SK-N-SH (cell line): ENCODE data around the gene CRCP. TPM values are rescaled to one million over a fixed set of nuclear protein-coding genes. Genes with fewer than 3 reads are reported as not detected.

Experiments
- CTCF ChIA-PET: fragments of 300-600, 350-600 bp; formaldehyde crosslinking; extraction: SDS; loops from one replicate; lab custom pipeline; 2021; lab: Yijun Ruan, JAX
- POLR2A ChIA-PET: fragments of 350-600 bp; sonication (Branson Sonifier 250); formaldehyde crosslinking; extraction: SDS; loops from one replicate; lab custom pipeline; 2020; ENCODE audit warnings: antibody characterized with exemption, inconsistent platforms; lab: Yijun Ruan, JAX
- DNase-seq: peaks from one replicate; pipeline ENCODE4 v3.0.0; 2012
- H2AFZ ChIP-seq: fragments of 200-600 bp; sonication (generic); 2 replicates; pipeline ENCODE4 v1.8.1; 2016; ENCODE audit warnings: antibody characterized with exemption, mild to moderate bottlenecking, low read depth
- H3F3A ChIP-seq: fragments of 200-600 bp; sonication (generic); replicated peaks from 2 replicates; pipeline ENCODE3; 2016; ENCODE audit warnings: antibody characterized with exemption, mild to moderate bottlenecking; ENCODE audit not compliant: insufficient read depth
- H3K27ac ChIP-seq, 2 experiments: fragments of 200-500 bp in 1 of 2; fragments of 200-600 bp in 1 of 2; sonication (Bioruptor generic) in 1 of 2; sonication (generic), shearing (Covaris generic) in 1 of 2; 2 replicates each; pipeline versions ENCODE4 v1.5.1 to v1.6.1; 2014 to 2016; ENCODE audit warnings: low read depth in 2 of 2, inconsistent platforms in 1 of 2, low read length in 1 of 2, mild to moderate bottlenecking in 1 of 2, mixed read lengths in 1 of 2
- H3K27me3 ChIP-seq: fragments of 200-600 bp; sonication (generic), shearing (Covaris generic); 2 replicates; pipeline ENCODE4 v1.6.1; 2016; ENCODE audit warnings: mixed run types; ENCODE audit not compliant: insufficient read depth
- H3K36me3 ChIP-seq, 2 experiments: fragments of 200-500 bp in 1 of 2; fragments of 200-600 bp in 1 of 2; sonication (Bioruptor generic) in 1 of 2; sonication (generic) in 1 of 2; replicated peaks in 1 of 2; 2 replicates each; pipeline versions ENCODE3 to v1.5.1; 2014 to 2016; ENCODE audit warnings: low read length in 1 of 2, mild to moderate bottlenecking in 1 of 2; ENCODE audit not compliant: insufficient read depth in 2 of 2, control insufficient read depth in 1 of 2
- H3K4me1 ChIP-seq, 2 experiments: fragments of 200-500 bp in 1 of 2; fragments of 200-600 bp in 1 of 2; sonication (Bioruptor generic) in 1 of 2; sonication (generic), shearing (Covaris generic) in 1 of 2; 2 replicates each; pipeline versions ENCODE4 v1.5.1 to v1.6.1; 2014 to 2016; ENCODE audit warnings: low read depth in 1 of 2, low read length in 1 of 2, mixed run types in 1 of 2; ENCODE audit not compliant: insufficient read depth in 2 of 2, control insufficient read depth in 1 of 2
- H3K4me2 ChIP-seq: fragments of 200-600 bp; sonication (generic), shearing (Covaris generic); 2 replicates; pipeline ENCODE4 v1.6.1; 2017; ENCODE audit warnings: mixed run types
- H3K4me3 ChIP-seq, 2 experiments: fragments of 200-500 bp in 1 of 2; fragments of 200-600 bp in 1 of 2; sonication (Bioruptor generic) in 1 of 2; sonication (generic), shearing (Covaris generic) in 1 of 2; 2 replicates each; pipeline versions ENCODE4 v1.5.1 to v1.8.1; 2014 to 2016; ENCODE audit warnings: low read depth in 2 of 2, inconsistent platforms in 1 of 2, low read length in 1 of 2, mild to moderate bottlenecking in 1 of 2, mixed read lengths in 1 of 2, moderate library complexity in 1 of 2
- H3K79me2 ChIP-seq: fragments of 200-600 bp; sonication (generic); 2 replicates; pipeline ENCODE4 v1.8.1; 2017; ENCODE audit warnings: mild to moderate bottlenecking; ENCODE audit not compliant: insufficient read depth
- H3K9ac ChIP-seq: fragments of 200-600 bp; sonication (generic); 2 replicates; pipeline ENCODE4 v1.6.1; 2017; ENCODE audit warnings: mixed run types
- H3K9me2 ChIP-seq: fragments of 200-600 bp; sonication (generic); 2 replicates; pipeline ENCODE4 v1.6.1; 2017; ENCODE audit warnings: mixed run types
- H3K9me3 ChIP-seq: fragments of 200-600 bp; sonication (generic); 2 replicates; pipeline ENCODE4 v1.6.1; 2017; ENCODE audit warnings: mixed run types, mild to moderate bottlenecking, moderate library complexity
- H4K20me1 ChIP-seq: fragments of 200-600 bp; sonication (generic); 2 replicates; pipeline ENCODE4 v1.6.1; 2017; ENCODE audit warnings: mild to moderate bottlenecking, mixed run types; ENCODE audit not compliant: insufficient read depth
- CHD2 ChIP-seq: fragments of 150-350 bp; IDR thresholded peaks from 2 replicates; pipeline ENCODE4 v1.6.1; 2018; ENCODE audit warnings: low read length; ENCODE audit not compliant: partially characterized antibody
- EZH2phosphoT487 ChIP-seq: fragments of 200-600 bp; sonication (generic); IDR thresholded peaks from 2 replicates; pipeline ENCODE4 v1.6.1; 2017; ENCODE audit warnings: low read depth, mixed run types, mild to moderate bottlenecking, antibody characterized with exemption, moderate library complexity, borderline replicate concordance
- FOXJ3 ChIP-seq: sonication (generic); formaldehyde crosslinking; IDR thresholded peaks from 2 replicates; pipeline ENCODE4 v1.5.1; 2020; ENCODE audit warnings: mild to moderate bottlenecking, missing genetic modification reagents
- FOXM1 ChIP-seq: IDR thresholded peaks from 2 replicates; pipeline ENCODE4 v1.4.0; 2012; ENCODE audit warnings: low read depth, mild to moderate bottlenecking
- SIN3A ChIP-seq: IDR thresholded peaks from 2 replicates; pipeline ENCODE4 v1.6.1; 2012; ENCODE audit warnings: low read depth, mild to moderate bottlenecking, low read length, moderate library complexity, borderline replicate concordance
- USF1 ChIP-seq: IDR thresholded peaks from 2 replicates; pipeline ENCODE4 v1.4.0; 2012; ENCODE audit warnings: low read depth, borderline replicate concordance
- WGBS: methylation state at CpG from one replicate; pipeline ENCODE4 v1.1.6; 2017; ENCODE audit warnings: low lambda C conversion rate; 5-methylcytosine and 5-hydroxymethylcytosine counted together
- polyA plus RNA-seq, 3 experiments: library from polyadenylated mRNA; depleted of rRNA; stranded (reverse); fragments of >200 nt; gene quantifications; 2 replicates each; pipeline ENCODE4 v1.2.3, GENCODE V29; 2012

The CRCP gene
- polyA plus RNA-seq, 1 of the 3 experiments (the other 2 are of a cell fraction) = 34.0 TPM

GRCh38 chr7:66176914-66177313, 62.3 kb downstream of the CRCP start:
- Histone ChIP-seq H3K27ac (no peak overlapping the region), H4K20me1 (no peaks in the 10 kb centered on the region), H3K79me2 (no peaks in the 10 kb centered on the region), H3K9me2 (no peaks in the 10 kb centered on the region), H3K27me3 (no peaks in the 10 kb centered on the region), H2AFZ (no peak overlapping the region), H3F3A (no peaks in the 10 kb centered on the region), H3K4me2 (no peak overlapping the region), H3K36me3 (no peaks in the 10 kb centered on the region), H3K4me1 (no peaks in the 10 kb centered on the region), H3K9me3 (no peaks in the 10 kb centered on the region), H3K4me3 (no peak overlapping the region), H3K9ac (no peak overlapping the region)
- ChIA-PET CTCF (interaction anchor here (0.7 kb wide), 1 partner anchor 237 kb away, joined by 3 read pairs; no protein-coding TSS in a partner anchor), POLR2A (no interaction called here)
- TF ChIP-seq SIN3A = no peak
- 71% methylated on average over 2 of the region's 2 CpGs for whole genome bisulfite sequencing
- DNase-seq = no peak

- Histone ChIP-seq H3K27ac (no peak overlapping the region), H3K79me2 (no peaks in the 10 kb centered on the region), H3K9me2 (no peaks in the 10 kb centered on the region), H3K4me2 (no peak overlapping the region), H3K27me3 (no peaks in the 10 kb centered on the region), H3K4me3 (no peak overlapping the region), H3K36me3 (no peaks in the 10 kb centered on the region), H3K9ac (no peak overlapping the region), H3K4me1 (no peaks in the 10 kb centered on the region), H3F3A (no peaks in the 10 kb centered on the region), H4K20me1 (no peaks in the 10 kb centered on the region), H3K9me3 (no peaks in the 10 kb centered on the region), H2AFZ (no peak overlapping the region)
- POLR2A ChIA-PET = interaction anchor here (0.6 kb wide), 1 partner anchor 22 kb away, joined by 3 read pairs; no protein-coding TSS in a partner anchor
- CTCF ChIA-PET = interaction anchor here (1.4 kb wide), 1 partner anchor 15 kb away, joined by 3 read pairs; no protein-coding TSS in a partner anchor
- no peak for DNase-seq
- TF ChIP-seq FOXJ3 (CRISPR knock-in tag) (no peak), FOXM1 (no peak), USF1 (peak; percentile 55; the same call in 1 of the 2 replicates), CHD2 (no peak)
- WGBS = 83% methylated on average over 2 of the region's 2 CpGs
These were observed 63.6 kb downstream of the CRCP start for GRCh38 chr7:66178258-66178657.

GRCh38 chr7:66181329-66181728, 66.7 kb downstream of the CRCP start:
- Histone ChIP-seq H3K79me2 (no peaks in the 10 kb centered on the region), H3K4me1 (no peaks in the 10 kb centered on the region), H4K20me1 (no peaks in the 10 kb centered on the region), H3K9me3 (no peaks in the 10 kb centered on the region), H3K27ac (no peak overlapping the region), H3K4me3 (no peak overlapping the region), H2AFZ (no peak overlapping the region), H3F3A (no peaks in the 10 kb centered on the region), H3K9me2 (no peaks in the 10 kb centered on the region), H3K4me2 (no peak overlapping the region), H3K36me3 (no peaks in the 10 kb centered on the region), H3K9ac (no peak overlapping the region), H3K27me3 (no peaks in the 10 kb centered on the region)
- DNase-seq = no peak
- TF ChIP-seq EZH2phosphoT487 = no peak
- ChIA-PET POLR2A (no interaction called here), CTCF (interaction anchor here (1.9 kb wide), 1 partner anchor 11 kb away, joined by 4 read pairs; no protein-coding TSS in a partner anchor)
